Omental fat pad (tissue), 4 donors: ENCODE data around the gene SGTB. TPM values are rescaled to one million over a fixed set of nuclear protein-coding genes. Genes with fewer than 3 reads are reported as not detected.

Source experiments
- ATAC-seq: fragments of 150-250 bp; one replicate; pipeline ENCODE4 v1.9.1; 2016; ENCODE audit warnings: mild to moderate bottlenecking, moderate library complexity; ENCODE audit not compliant: low FRiP score
- DNase-seq: peaks from one replicate; pipeline ENCODE4 v3.0.0-alpha.2; 2019; ENCODE audit warnings: low spot score
- CTCF ChIP-seq, 3 donors: fragments of 450-650 bp; IDR thresholded peaks; one replicate each; pipeline ENCODE4 v1.5.1; 2016 to 2017; ENCODE audit warnings: antibody characterized with exemption in 3 of 3, mild to moderate bottlenecking in 3 of 3, moderate library complexity in 2 of 3
- total RNA-seq, 4 donors: library from RNA; depleted of rRNA; stranded (reverse); fragments of >200 nt; gene quantifications; one replicate each; pipeline ENCODE4 v1.1.0, GENCODE V29; 2016

The SGTB gene
- total RNA-seq, 4 donors from 2014 or later, result 5.7 to 12.6 (median 10.4) TPM

- DNase-seq (no peak), ATAC-seq (no peak)
- no peak for TF ChIP-seq CTCF (IDR thresholded peaks at IDR 0.05)
Observed at GRCh38 chr5:65766175-65766574, 44.3 kb upstream of the SGTB start.

- ATAC-seq (no peak), DNase-seq (no peak)
- no peak for TF ChIP-seq CTCF (IDR thresholded peaks at IDR 0.05)
Observed at GRCh38 chr5:65765582-65765981, 43.7 kb upstream of the SGTB start.

GRCh38 chr5:65762234-65762633, 40.3 kb upstream of the SGTB start:
- no peak for ATAC-seq
- TF ChIP-seq CTCF (IDR thresholded peaks at IDR 0.05), result no peak
- no peak for DNase-seq

GRCh38 chr5:65760504-65761275, 38.8 kb upstream of the SGTB start:
- ATAC-seq, result no peak
- no peak for DNase-seq
- no peak for TF ChIP-seq CTCF (IDR thresholded peaks at IDR 0.05)

- DNase-seq (no peak), ATAC-seq (no peak)
- no peak for TF ChIP-seq CTCF (IDR thresholded peaks at IDR 0.05)
Observed at GRCh38 chr5:65758546-65759144, 36.7 kb upstream of the SGTB start.

GRCh38 chr5:65753189-65753588, 31.3 kb upstream of the SGTB start:
- DNase-seq, result no peak
- ATAC-seq, result no peak
- no peak for TF ChIP-seq CTCF (IDR thresholded peaks at IDR 0.05)

- DNase-seq (no peak), ATAC-seq (no peak)
- TF ChIP-seq CTCF (IDR thresholded peaks at IDR 0.05), result no peak
Observed at GRCh38 chr5:65750938-65751337, 29.0 kb upstream of the SGTB start.
